ENCODE measurements around the gene ZBTB40. TPM values are rescaled to one million over a fixed set of nuclear protein-coding genes. Genes with fewer than 3 reads are reported as not detected.

ZBTB40 gene
- total and polyA plus RNA-seq, 10 of the 15 experiments (the other 5 are each of a cell fraction or from before 2014, with no cell fraction given), result 1.9 to 14.4 (median 9.0) TPM

GRCh38 chr1:22451702-22452480 is at the start of gene ZBTB40 (continued):
- TF ChIP-seq NFYA (IDR thresholded peaks at IDR 0.05; ENCODE audit: borderline replicate concordance, low read depth, low read length) (no peak), MEF2A (IDR thresholded peaks at IDR 0.05; ENCODE audit: insufficient read depth, low read depth, low read length) (peak; percentile 73; the same call in 1 of the 2 replicates), IRF4 (IDR thresholded peaks at IDR 0.05; ENCODE audit: low read depth, low read length) (peak; percentile 50; the same call in 1 of the 2 replicates), CHD2 (IDR thresholded peaks at IDR 0.05; ENCODE audit: borderline replicate concordance, low read depth, low read length) (peak; percentile 58), IKZF2 (IDR thresholded peaks at IDR 0.05) (no peak; a peak in 1 of 4 replicates), MXI1 (IDR thresholded peaks at IDR 0.05; ENCODE audit: low read depth, low read length) (peak; percentile 93), RAD51 (IDR thresholded peaks at IDR 0.05) (peak; percentile 99), FOS (IDR thresholded peaks at IDR 0.05; ENCODE audit: borderline replicate concordance, extremely low read depth, insufficient read length) (peak; percentile 75), ESRRA (IDR thresholded peaks at IDR 0.05; ENCODE audit: low read length) (peak; percentile 79; the same call in 1 of the 2 replicates), TAF1 (IDR thresholded peaks at IDR 0.05; ENCODE audit: borderline replicate concordance, low read depth, low read length) (peak; percentile 85), MTA3 (IDR thresholded peaks at IDR 0.05; ENCODE audit: borderline replicate concordance, low read length) (no peak), EED (IDR thresholded peaks at IDR 0.05; ENCODE audit: low read depth) (no peak), CBX5 (IDR thresholded peaks at IDR 0.05; ENCODE audit: low read depth) (0 out of 2 replicates have a peak, but pooled peaks have one; percentile 79), RBBP5 (conservative IDR thresholded peaks at IDR 0.05) (peak; percentile 56), BRCA1 (IDR thresholded peaks at IDR 0.05; ENCODE audit: low read depth, low read length) (no peak), HCFC1 (IDR thresholded peaks at IDR 0.05; ENCODE audit: low read length) (peak; percentile 86), ZSCAN29 (IDR thresholded peaks at IDR 0.05) (no peak), SUPT20H (IDR thresholded peaks at IDR 0.05; ENCODE audit: borderline replicate concordance, control insufficient read depth, low read depth, low read length) (no peak), ZNF687 (IDR thresholded peaks at IDR 0.05) (peak; percentile 50), TCF7 (IDR thresholded peaks at IDR 0.05; ENCODE audit: borderline replicate concordance) (peak; percentile 44; the same call in 1 of the 2 replicates), MEF2B (IDR thresholded peaks at IDR 0.05; ENCODE audit: partially characterized antibody, poor library complexity, severe bottlenecking) (peak; percentile 62), ATF7 (IDR thresholded peaks at IDR 0.05; ENCODE audit: low read depth) (peak; percentile 60), NFXL1 (IDR thresholded peaks at IDR 0.05; ENCODE audit: borderline replicate concordance) (no peak), TBL1XR1 (IDR thresholded peaks at IDR 0.05; ENCODE audit: low read depth, low read length) (peak; percentile 75)
- TF ChIP-seq, protein P1, sequence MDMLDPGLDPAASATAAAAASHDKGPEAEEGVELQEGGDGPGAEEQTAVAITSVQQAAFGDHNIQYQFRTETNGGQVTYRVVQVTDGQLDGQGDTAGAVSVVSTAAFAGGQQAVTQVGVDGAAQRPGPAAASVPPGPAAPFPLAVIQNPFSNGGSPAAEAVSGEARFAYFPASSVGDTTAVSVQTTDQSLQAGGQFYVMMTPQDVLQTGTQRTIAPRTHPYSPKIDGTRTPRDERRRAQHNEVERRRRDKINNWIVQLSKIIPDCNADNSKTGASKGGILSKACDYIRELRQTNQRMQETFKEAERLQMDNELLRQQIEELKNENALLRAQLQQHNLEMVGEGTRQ (IDR thresholded peaks at IDR 0.05; ENCODE audit: borderline replicate concordance, low read depth, low read length), result peak; percentile 99
- TF ChIP-seq, protein P2, sequence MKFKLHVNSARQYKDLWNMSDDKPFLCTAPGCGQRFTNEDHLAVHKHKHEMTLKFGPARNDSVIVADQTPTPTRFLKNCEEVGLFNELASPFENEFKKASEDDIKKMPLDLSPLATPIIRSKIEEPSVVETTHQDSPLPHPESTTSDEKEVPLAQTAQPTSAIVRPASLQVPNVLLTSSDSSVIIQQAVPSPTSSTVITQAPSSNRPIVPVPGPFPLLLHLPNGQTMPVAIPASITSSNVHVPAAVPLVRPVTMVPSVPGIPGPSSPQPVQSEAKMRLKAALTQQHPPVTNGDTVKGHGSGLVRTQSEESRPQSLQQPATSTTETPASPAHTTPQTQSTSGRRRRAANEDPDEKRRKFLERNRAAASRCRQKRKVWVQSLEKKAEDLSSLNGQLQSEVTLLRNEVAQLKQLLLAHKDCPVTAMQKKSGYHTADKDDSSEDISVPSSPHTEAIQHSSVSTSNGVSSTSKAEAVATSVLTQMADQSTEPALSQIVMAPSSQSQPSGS (IDR thresholded peaks at IDR 0.05; ENCODE audit: low read length), result 0 out of 2 replicates have a peak, but pooled peaks have one; percentile 2

All from GM12878 (cell line).